IMR-90 (cell line): ENCODE results near the gene RNF130. TPM values are rescaled to one million over a fixed set of nuclear protein-coding genes. Genes with fewer than 3 reads are reported as not detected.

Source experiments
- ATAC-seq: fragments of 200-7000 bp; cut with Tn5 transposase; 2 replicates; pipeline ENCODE4 v1.9.1; 2020; ENCODE audit warnings: low read depth, mild to moderate bottlenecking, moderate library complexity
- BruUV-seq: library from RNA; stranded (reverse); fragments of 400-500 nt; replicated peaks from 2 replicates; lab custom pipeline; 2021; lab: Mats Ljungman, UMichigan
- CTCF ChIA-PET: fragments of 300-600 bp; formaldehyde crosslinking; extraction: SDS; loops from one replicate; lab custom pipeline; 2021; ENCODE audit warnings: antibody characterized with exemption; lab: Yijun Ruan, JAX
- POLR2A ChIA-PET: fragments of 300-600 bp; sonication (Branson Sonifier 250); formaldehyde crosslinking; loops from one replicate; lab custom pipeline; 2022; ENCODE audit warnings: antibody characterized with exemption; ENCODE audit not compliant: unreplicated experiment; lab: Charles Lee
- DNase-seq: peaks from one replicate; pipeline ENCODE4 v3.0.0; 2013
- H2AFZ ChIP-seq: replicated peaks from 2 replicates; pipeline ENCODE3; 2013; ENCODE audit warnings: low read length, mild to moderate bottlenecking; ENCODE audit not compliant: poor library complexity
- H2AK5ac ChIP-seq: 2 replicates; pipeline ENCODE4 v1.6.1; 2013; ENCODE audit warnings: low read depth, low read length, inconsistent platforms
- H2AK9ac ChIP-seq: replicated peaks from 2 replicates; pipeline ENCODE3; 2013; ENCODE audit warnings: mild to moderate bottlenecking, low read depth, low read length, moderate library complexity; ENCODE audit not compliant: poor library complexity
- H2BK120ac ChIP-seq: 2 replicates; pipeline ENCODE4 v1.6.1; 2013; ENCODE audit warnings: low read depth, low read length, inconsistent platforms
- H2BK15ac ChIP-seq: 3 replicates; pipeline ENCODE4 v1.6.1; 2013; ENCODE audit warnings: low read depth, low read length, inconsistent platforms
- H2BK20ac ChIP-seq: 2 replicates; pipeline ENCODE4 v1.6.1; 2013; ENCODE audit warnings: low read depth, mild to moderate bottlenecking, inconsistent platforms, low read length, moderate library complexity
- H2BK5ac ChIP-seq: 2 replicates; pipeline ENCODE4 v1.6.1; 2013; ENCODE audit warnings: mild to moderate bottlenecking, low read depth, low read length, inconsistent platforms; ENCODE audit not compliant: poor library complexity, severe bottlenecking
- H3K14ac ChIP-seq: replicated peaks from 2 replicates; pipeline ENCODE4 v1.6.1; 2013; ENCODE audit warnings: low read depth, low read length, inconsistent platforms
- H3K18ac ChIP-seq: 2 replicates; pipeline ENCODE4 v1.6.1; 2013; ENCODE audit warnings: low read depth, low read length, control low read depth
- H3K23ac ChIP-seq: 2 replicates; pipeline ENCODE4 v1.6.1; 2013; ENCODE audit warnings: low read depth, low read length, inconsistent platforms
- H3K27ac ChIP-seq: 2 replicates; pipeline ENCODE4 v1.5.1; 2013; ENCODE audit warnings: mild to moderate bottlenecking, control low read depth, low read length; ENCODE audit not compliant: insufficient read depth
- H3K27me3 ChIP-seq: 2 replicates; pipeline ENCODE4 v1.6.1; 2013; ENCODE audit warnings: low read length; ENCODE audit not compliant: control insufficient read depth, insufficient read depth
- H3K36me3 ChIP-seq: 2 replicates; pipeline ENCODE4 v1.6.1; 2013; ENCODE audit warnings: low read length, mixed read lengths; ENCODE audit not compliant: control insufficient read depth, insufficient read depth
- H3K4ac ChIP-seq: 2 replicates; pipeline ENCODE4 v1.6.1; 2013; ENCODE audit warnings: low read depth, low read length, inconsistent platforms
- H3K4me1 ChIP-seq: 2 replicates; pipeline ENCODE4 v1.6.1; 2013; ENCODE audit warnings: low read length, mixed read lengths; ENCODE audit not compliant: control insufficient read depth, insufficient read depth
- H3K4me2 ChIP-seq: 2 replicates; pipeline ENCODE4 v1.6.1; 2013; ENCODE audit warnings: low read depth, mild to moderate bottlenecking, control low read depth, low read length, moderate library complexity
- H3K4me3 ChIP-seq: 2 replicates; pipeline ENCODE4 v1.5.1; 2013; ENCODE audit warnings: low read depth, mild to moderate bottlenecking, control low read depth, low read length, moderate library complexity; ENCODE audit not compliant: insufficient read depth
- H3K56ac ChIP-seq: 2 replicates; pipeline ENCODE4 v1.6.1; 2013; ENCODE audit warnings: low read length, inconsistent platforms; ENCODE audit not compliant: insufficient read depth; ENCODE audit errors: extremely low read depth
- H3K79me1 ChIP-seq, 2 experiments: 2 replicates each; pipeline ENCODE4 v1.6.1; 2013; ENCODE audit warnings: low read length in 2 of 2, inconsistent platforms in 1 of 2, low read depth in 1 of 2
- H3K9ac ChIP-seq: 2 replicates; pipeline ENCODE4 v1.6.1; 2013; ENCODE audit warnings: low read depth, low read length, control low read depth
- H3K9me1 ChIP-seq: 2 replicates; pipeline ENCODE4 v1.6.1; 2013; ENCODE audit warnings: low read length, inconsistent platforms; ENCODE audit not compliant: insufficient read depth
- H3K9me3 ChIP-seq: 2 replicates; pipeline ENCODE4 v1.6.1; 2013; ENCODE audit warnings: low read length; ENCODE audit not compliant: control insufficient read depth, insufficient read depth
- H4K20me1 ChIP-seq: 2 replicates; pipeline ENCODE4 v1.6.1; 2013; ENCODE audit warnings: low read length, inconsistent platforms; ENCODE audit not compliant: insufficient read depth
- H4K5ac ChIP-seq: 2 replicates; pipeline ENCODE4 v1.6.1; 2013; ENCODE audit warnings: mild to moderate bottlenecking, low read depth, low read length, control low read depth
- H4K8ac ChIP-seq, 2 experiments: 2 replicates each; pipeline ENCODE4 v1.6.1; 2013; ENCODE audit warnings: low read depth in 2 of 2, low read length in 2 of 2, control low read depth in 1 of 2, inconsistent platforms in 1 of 2
- H4K91ac ChIP-seq: 2 replicates; pipeline ENCODE4 v1.6.1; 2013; ENCODE audit warnings: low read depth, low read length, inconsistent platforms; ENCODE audit not compliant: insufficient read depth
- CEBPB ChIP-seq: IDR thresholded peaks from 2 replicates; pipeline ENCODE4 v1.6.1; 2012; ENCODE audit warnings: low read depth, low read length, improper control_type of control experiment
- CHD1 ChIP-seq: IDR thresholded peaks from 2 replicates; pipeline ENCODE4 v1.6.1; 2012; ENCODE audit warnings: low read depth, low read length, improper control_type of control experiment
- WGBS, 2 experiments: methylation state at CpG; one replicate each; pipeline versions ENCODE4 v1.1.5 to v1.1.7; 2013; ENCODE audit warnings: missing lambda C conversion rate in 2 of 2; ENCODE audit not compliant: insufficient read length in 1 of 2; ENCODE audit errors: extremely low coverage in 2 of 2; 5-methylcytosine and 5-hydroxymethylcytosine counted together
- dilution Hi-C: fragments of 300-500 bp; cut with HindIII; formaldehyde crosslinking; loops from one replicate; pipeline ENCODE4 v1.14.3; 2018; ENCODE audit warnings: low sequenced_read_pairs; ENCODE audit not compliant: unreplicated experiment
- in situ Hi-C: fragments of 300-500 bp; cut with MboI; formaldehyde crosslinking; loops from 3 replicates; pipeline ENCODE4 v1.14.3; 2019; ENCODE audit warnings: low sequenced_read_pairs, inconsistent platforms, mixed read lengths
- intact Hi-C: fragments of 100-400 bp; cut with micrococcal nuclease; formaldehyde crosslinking; loops from 2 replicates; pipeline ENCODE4 v1.10.0; 2022
- polyA plus RNA-seq, 3 experiments: library from polyadenylated mRNA; depleted of rRNA; stranded (reverse); fragments of >200 nt; gene quantifications; 2 replicates each; pipeline ENCODE4 v1.2.3, GENCODE V29; 2012; ENCODE audit warnings: low replicate concordance in 1 of 3
- total RNA-seq: library from RNA; depleted of rRNA; stranded (reverse); fragments of >200 nt; gene quantifications from 2 replicates; pipeline ENCODE4 v1.2.3, GENCODE V29; 2012

The RNF130 gene
- total and polyA plus RNA-seq, 2 of the 4 experiments (the other 2 are of a cell fraction) = 12.9 to 21.7 TPM

DNA sequence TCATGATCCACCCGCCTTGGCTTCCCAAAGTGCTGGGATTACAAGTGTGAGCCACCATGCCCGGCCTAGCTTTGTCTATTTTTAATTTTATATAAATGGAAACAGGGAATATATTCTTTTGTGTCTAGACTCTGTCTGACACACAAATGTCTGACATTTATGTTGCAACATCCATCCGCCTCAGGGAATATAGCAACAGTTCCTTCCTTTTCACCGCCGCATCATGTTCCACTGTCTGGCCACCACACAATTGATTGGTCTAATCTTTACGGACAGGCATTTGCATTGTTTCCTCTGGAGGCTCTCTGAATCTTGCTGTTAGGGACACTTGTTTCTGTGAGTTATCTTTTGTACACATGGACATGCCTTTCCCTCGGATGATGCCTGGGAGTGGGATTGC is 143.7 kb downstream of the RNF130 start:
- no peaks in the 10 kb centered on the region for H3K4me1 ChIP-seq
- H4K5ac ChIP-seq = no peak overlapping the region
- ATAC-seq (no peak), DNase-seq (no peak)
- H3K9me1 ChIP-seq = no peaks in the 10 kb centered on the region
- no peak overlapping the region for H4K91ac ChIP-seq
- H3K4me2 ChIP-seq = no peak overlapping the region
- WGBS, 2 experiments = 100% methylated on average over 1 of the region's 7 CpGs; no CpG with 5 or more reads in 1 of the 2 experiments
- intact Hi-C loops (no loop called here), in situ Hi-C loops (no loop called here), dilution Hi-C loops (no loop called here)
- no peak overlapping the region for H3K4ac ChIP-seq
- no peak overlapping the region for H3K56ac ChIP-seq
- no peak overlapping the region for H3K27ac ChIP-seq
- no peaks in the 10 kb centered on the region for H3K79me1 ChIP-seq
- no peaks in the 10 kb centered on the region for H4K20me1 ChIP-seq
- H3K4me3 ChIP-seq = no peak overlapping the region
- no peaks in the 10 kb centered on the region for H3K9me3 ChIP-seq
- ChIA-PET POLR2A (no interaction called here), CTCF (no interaction called here)
- H2BK15ac ChIP-seq = no peak overlapping the region
- no peaks in the 10 kb centered on the region for H3K36me3 ChIP-seq
- H2AK5ac ChIP-seq = no peak overlapping the region
- H3K27me3 ChIP-seq = no peaks in the 10 kb centered on the region
- no peak overlapping the region for H2AFZ ChIP-seq
- H3K9ac ChIP-seq = no peak overlapping the region
- no peak overlapping the region for H2AK9ac ChIP-seq
- no peak overlapping the region for H4K8ac ChIP-seq
- H2BK5ac ChIP-seq = no peak overlapping the region
- H3K23ac ChIP-seq = no peak overlapping the region
- H3K14ac ChIP-seq = no peak overlapping the region
- no peak overlapping the region for H2BK20ac ChIP-seq
- TF ChIP-seq CHD1 (no peak), CEBPB (0 out of 2 replicates have a peak, but pooled peaks have one; percentile 17)
- BruUV-seq = no TSS peak
- no peak overlapping the region for H2BK120ac ChIP-seq
- no peak overlapping the region for H3K18ac ChIP-seq
